ENCODE data around the gene CFH.

- TF ChIP-seq CTCF (IDR thresholded peaks at IDR 0.05 in 2 of 3, conservative IDR thresholded peaks at IDR 0.05 in 1 of 3; ENCODE audit: borderline replicate concordance in 1 of 3, insufficient read depth in 1 of 3, low read depth in 2 of 3, low read length in 2 of 3), result no peak
- TF ChIP-seq POLR2A (IDR thresholded peaks at IDR 0.05; ENCODE audit: borderline replicate concordance, extremely low read depth, insufficient read depth, insufficient read length), result no peak
- TF ChIP-seq, protein P1, sequence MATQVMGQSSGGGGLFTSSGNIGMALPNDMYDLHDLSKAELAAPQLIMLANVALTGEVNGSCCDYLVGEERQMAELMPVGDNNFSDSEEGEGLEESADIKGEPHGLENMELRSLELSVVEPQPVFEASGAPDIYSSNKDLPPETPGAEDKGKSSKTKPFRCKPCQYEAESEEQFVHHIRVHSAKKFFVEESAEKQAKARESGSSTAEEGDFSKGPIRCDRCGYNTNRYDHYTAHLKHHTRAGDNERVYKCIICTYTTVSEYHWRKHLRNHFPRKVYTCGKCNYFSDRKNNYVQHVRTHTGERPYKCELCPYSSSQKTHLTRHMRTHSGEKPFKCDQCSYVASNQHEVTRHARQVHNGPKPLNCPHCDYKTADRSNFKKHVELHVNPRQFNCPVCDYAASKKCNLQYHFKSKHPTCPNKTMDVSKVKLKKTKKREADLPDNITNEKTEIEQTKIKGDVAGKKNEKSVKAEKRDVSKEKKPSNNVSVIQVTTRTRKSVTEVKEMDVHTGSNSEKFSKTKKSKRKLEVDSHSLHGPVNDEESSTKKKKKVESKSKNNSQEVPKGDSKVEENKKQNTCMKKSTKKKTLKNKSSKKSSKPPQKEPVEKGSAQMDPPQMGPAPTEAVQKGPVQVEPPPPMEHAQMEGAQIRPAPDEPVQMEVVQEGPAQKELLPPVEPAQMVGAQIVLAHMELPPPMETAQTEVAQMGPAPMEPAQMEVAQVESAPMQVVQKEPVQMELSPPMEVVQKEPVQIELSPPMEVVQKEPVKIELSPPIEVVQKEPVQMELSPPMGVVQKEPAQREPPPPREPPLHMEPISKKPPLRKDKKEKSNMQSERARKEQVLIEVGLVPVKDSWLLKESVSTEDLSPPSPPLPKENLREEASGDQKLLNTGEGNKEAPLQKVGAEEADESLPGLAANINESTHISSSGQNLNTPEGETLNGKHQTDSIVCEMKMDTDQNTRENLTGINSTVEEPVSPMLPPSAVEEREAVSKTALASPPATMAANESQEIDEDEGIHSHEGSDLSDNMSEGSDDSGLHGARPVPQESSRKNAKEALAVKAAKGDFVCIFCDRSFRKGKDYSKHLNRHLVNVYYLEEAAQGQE (IDR thresholded peaks at IDR 0.05; ENCODE audit: low read depth), result no peak
- TF ChIP-seq, protein P2, sequence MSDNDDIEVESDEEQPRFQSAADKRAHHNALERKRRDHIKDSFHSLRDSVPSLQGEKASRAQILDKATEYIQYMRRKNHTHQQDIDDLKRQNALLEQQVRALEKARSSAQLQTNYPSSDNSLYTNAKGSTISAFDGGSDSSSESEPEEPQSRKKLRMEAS (IDR thresholded peaks at IDR 0.05), result no peak
- TF ChIP-seq SRF (IDR thresholded peaks at IDR 0.05; ENCODE audit: low read depth), result no peak
- no peak for TF ChIP-seq SIN3A (IDR thresholded peaks at IDR 0.05; ENCODE audit: low read depth)
- no peak for TF ChIP-seq JUND (IDR thresholded peaks at IDR 0.05)
- no peak for TF ChIP-seq ELF1 (IDR thresholded peaks at IDR 0.05; ENCODE audit: borderline replicate concordance, low read depth)
- TF ChIP-seq SP1 (IDR thresholded peaks at IDR 0.05; ENCODE audit: low read depth), result no peak
Measured at GRCh38 chr1:196649990-196650389, 1.9 kb upstream of the CFH start.
